PC-9 (cell line): ENCODE results near the gene ASTN2. TPM values are rescaled to one million over a fixed set of nuclear protein-coding genes. Genes with fewer than 3 reads are reported as not detected.

ENCODE experiments used
- BruUV-seq: library from RNA; stranded (reverse); fragments of 400-500 nt; replicated peaks from 2 replicates; lab custom pipeline; 2021; lab: Mats Ljungman, UMichigan
- CTCF ChIA-PET: fragments of 300-600 bp; sonication (Branson Sonifier 250); formaldehyde crosslinking; loops from one replicate; lab custom pipeline; 2022; ENCODE audit warnings: antibody characterized with exemption; lab: Charles Lee
- POLR2A ChIA-PET: fragments of 300-600 bp; sonication (Branson Sonifier 250); formaldehyde crosslinking; loops from one replicate; lab custom pipeline; 2022; ENCODE audit warnings: antibody characterized with exemption; ENCODE audit not compliant: unreplicated experiment; lab: Charles Lee
- DNase-seq, 2 experiments: peaks; one replicate each; pipeline versions ENCODE4 v3.0.0 to v3.0.0-alpha.2; 2015 to 2022; ENCODE audit warnings: mixed read lengths in 1 of 2
- H2AFZ ChIP-seq: fragments of 200-600 bp; sonication (generic); 2 replicates; pipeline ENCODE4 v1.8.1; 2017; ENCODE audit warnings: antibody characterized with exemption
- H3F3A ChIP-seq: fragments of 200-600 bp; sonication (generic); 2 replicates; pipeline ENCODE4 v1.8.1; 2017; ENCODE audit warnings: antibody characterized with exemption, mild to moderate bottlenecking, low read depth; ENCODE audit not compliant: insufficient read depth
- H3K27ac ChIP-seq: fragments of 200-600 bp; sonication (generic); 2 replicates; pipeline ENCODE4 v1.6.1; 2016; ENCODE audit warnings: mixed run types
- H3K27me3 ChIP-seq: fragments of 200-600 bp; sonication (generic); 2 replicates; pipeline ENCODE4 v1.6.1; 2016; ENCODE audit warnings: low read depth, mixed run types; ENCODE audit not compliant: insufficient read depth
- H3K36me3 ChIP-seq: fragments of 200-600 bp; sonication (generic); 2 replicates; pipeline ENCODE4 v1.6.1; 2016; ENCODE audit warnings: low read depth, mixed run types
- H3K4me1 ChIP-seq: fragments of 200-600 bp; sonication (generic); replicated peaks from 2 replicates; pipeline ENCODE4 v1.6.1; 2016; ENCODE audit warnings: mixed run types; ENCODE audit not compliant: insufficient read depth
- H3K4me2 ChIP-seq: fragments of 200-600 bp; sonication (generic); 2 replicates; pipeline ENCODE4 v1.6.1; 2017; ENCODE audit warnings: mixed run types
- H3K4me3 ChIP-seq: fragments of 200-600 bp; sonication (generic); 2 replicates; pipeline ENCODE4 v1.6.1; 2016; ENCODE audit warnings: mixed run types
- H3K79me2 ChIP-seq: fragments of 200-600 bp; sonication (generic); 2 replicates; pipeline ENCODE4 v1.6.1; 2017; ENCODE audit warnings: low read depth, mixed run types
- H3K9me2 ChIP-seq: fragments of 200-600 bp; sonication (generic); 2 replicates; pipeline ENCODE4 v1.8.1; 2017; ENCODE audit warnings: mild to moderate bottlenecking; ENCODE audit not compliant: insufficient read depth
- H3K9me3 ChIP-seq: fragments of 200-600 bp; sonication (generic); 2 replicates; pipeline ENCODE4 v1.8.1; 2016; ENCODE audit warnings: low read depth; ENCODE audit not compliant: insufficient read depth
- H4K20me1 ChIP-seq: fragments of 200-600 bp; sonication (generic); 2 replicates; pipeline ENCODE4 v1.8.1; 2017; ENCODE audit not compliant: insufficient read depth
- EZH2 ChIP-seq: fragments of 200-600 bp; sonication (generic); IDR thresholded peaks from 2 replicates; pipeline ENCODE4 v1.8.0; 2017; ENCODE audit warnings: antibody characterized with exemption, low read depth
- intact Hi-C: fragments of 100-400 bp; cut with micrococcal nuclease; formaldehyde crosslinking; loops from one replicate; pipeline ENCODE4 v1.10.0; 2022; ENCODE audit not compliant: unreplicated experiment
- total RNA-seq: library from RNA; stranded (reverse); gene quantifications from 2 replicates; pipeline ENCODE4 v1.2.3, GENCODE V29; 2021
- TF ChIP-seq, protein P1 (sequence below): fragments of 200-600 bp; sonication (generic); conservative IDR thresholded peaks from 2 replicates; pipeline ENCODE4 v1.6.1; 2017; ENCODE audit warnings: mixed run types, antibody characterized with exemption, mild to moderate bottlenecking, moderate library complexity

ASTN2 gene
- total RNA-seq, 1 experiment from 2014 or later = 6.2 TPM

GRCh38 chr9:116683535-116683934 lies 731.3 kb downstream of the ASTN2 start:
- intact Hi-C loops = no loop called here
- no peak overlapping the region for H3K4me2 ChIP-seq
- H3K79me2 ChIP-seq = peaks cover 11% of the 10 kb centered on the region
- no peaks in the 10 kb centered on the region for H3K9me2 ChIP-seq
- no peak overlapping the region for H3K4me3 ChIP-seq
- ChIA-PET CTCF (no interaction called here), POLR2A (no interaction called here)
- no peaks in the 10 kb centered on the region for H3K27me3 ChIP-seq
- H2AFZ ChIP-seq = no peak overlapping the region
- no peak for DNase-seq
- H3K4me1 ChIP-seq = peaks cover 19% of the 10 kb centered on the region
- H3F3A ChIP-seq = no peaks in the 10 kb centered on the region; the same call in 1 of the 2 replicates
- no peaks in the 10 kb centered on the region for H4K20me1 ChIP-seq
- H3K9me3 ChIP-seq = no peaks in the 10 kb centered on the region
- BruUV-seq = no TSS peak
- no peaks in the 10 kb centered on the region for H3K36me3 ChIP-seq
- H3K27ac ChIP-seq = no peak overlapping the region
- TF ChIP-seq, protein P1, sequence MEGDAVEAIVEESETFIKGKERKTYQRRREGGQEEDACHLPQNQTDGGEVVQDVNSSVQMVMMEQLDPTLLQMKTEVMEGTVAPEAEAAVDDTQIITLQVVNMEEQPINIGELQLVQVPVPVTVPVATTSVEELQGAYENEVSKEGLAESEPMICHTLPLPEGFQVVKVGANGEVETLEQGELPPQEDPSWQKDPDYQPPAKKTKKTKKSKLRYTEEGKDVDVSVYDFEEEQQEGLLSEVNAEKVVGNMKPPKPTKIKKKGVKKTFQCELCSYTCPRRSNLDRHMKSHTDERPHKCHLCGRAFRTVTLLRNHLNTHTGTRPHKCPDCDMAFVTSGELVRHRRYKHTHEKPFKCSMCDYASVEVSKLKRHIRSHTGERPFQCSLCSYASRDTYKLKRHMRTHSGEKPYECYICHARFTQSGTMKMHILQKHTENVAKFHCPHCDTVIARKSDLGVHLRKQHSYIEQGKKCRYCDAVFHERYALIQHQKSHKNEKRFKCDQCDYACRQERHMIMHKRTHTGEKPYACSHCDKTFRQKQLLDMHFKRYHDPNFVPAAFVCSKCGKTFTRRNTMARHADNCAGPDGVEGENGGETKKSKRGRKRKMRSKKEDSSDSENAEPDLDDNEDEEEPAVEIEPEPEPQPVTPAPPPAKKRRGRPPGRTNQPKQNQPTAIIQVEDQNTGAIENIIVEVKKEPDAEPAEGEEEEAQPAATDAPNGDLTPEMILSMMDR = no peak
- no peak for TF ChIP-seq EZH2

DNA sequence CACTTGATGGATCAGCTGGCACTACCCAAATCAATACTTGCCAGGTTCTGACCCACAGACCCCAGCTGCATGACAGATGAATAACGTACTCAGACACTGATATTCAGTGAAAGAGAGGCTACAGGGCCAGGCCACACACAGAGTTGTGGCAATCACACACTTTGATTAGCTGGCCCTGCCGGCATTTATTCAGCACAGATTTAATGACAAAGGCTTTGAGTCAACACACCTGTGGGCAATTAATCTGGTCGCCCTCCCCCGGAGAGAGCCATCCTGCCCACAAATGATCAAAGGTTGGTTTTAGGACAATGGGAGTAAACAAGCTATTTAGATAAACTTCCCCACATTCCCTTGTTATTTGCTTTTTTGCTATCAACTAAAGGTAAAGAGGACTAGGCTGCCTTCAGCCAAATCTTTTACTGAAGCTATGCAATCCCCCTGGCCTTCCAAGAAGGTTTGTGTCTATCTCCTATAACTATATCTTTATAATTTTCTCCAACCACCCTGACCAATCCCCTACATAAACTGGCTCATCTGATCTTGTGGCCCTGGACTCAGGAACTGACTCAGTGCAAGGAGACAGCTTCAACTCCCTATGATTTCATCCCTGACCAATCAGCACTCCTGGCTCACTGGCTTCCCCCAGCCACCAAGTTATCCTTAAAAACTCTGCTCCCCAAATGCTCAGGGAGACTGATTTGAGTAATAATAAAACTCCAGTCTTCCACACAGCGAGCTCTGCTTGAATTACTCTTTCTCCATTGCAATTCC lies 740.5 kb downstream of the ASTN2 start:
- Histone ChIP-seq H4K20me1 (no peaks in the 10 kb centered on the region), H3K27ac (no peak overlapping the region), H3K79me2 (no peaks in the 10 kb centered on the region), H3K4me3 (no peak overlapping the region), H3K9me2 (no peaks in the 10 kb centered on the region), H3K4me1 (no peaks in the 10 kb centered on the region), H3F3A (no peaks in the 10 kb centered on the region), H2AFZ (no peak overlapping the region), H3K36me3 (no peaks in the 10 kb centered on the region), H3K27me3 (no peaks in the 10 kb centered on the region), H3K9me3 (peaks cover 3% of the 10 kb centered on the region; the same call in 1 of the 2 replicates), H3K4me2 (no peak overlapping the region)
- ChIA-PET CTCF (no interaction called here), POLR2A (no interaction called here)
- no TSS peak for BruUV-seq
- no peak for DNase-seq
- intact Hi-C loops = no loop called here
- TF ChIP-seq, protein P1 = no peak
- TF ChIP-seq EZH2 = no peak

GRCh38 chr9:116673375-116673774 lies 741.5 kb downstream of the ASTN2 start:
- Histone ChIP-seq H3F3A (no peaks in the 10 kb centered on the region), H2AFZ (no peak overlapping the region), H3K9me2 (no peaks in the 10 kb centered on the region), H3K4me1 (no peaks in the 10 kb centered on the region), H3K36me3 (no peaks in the 10 kb centered on the region), H3K4me3 (no peak overlapping the region), H3K9me3 (peaks cover 3% of the 10 kb centered on the region; the same call in 1 of the 2 replicates), H3K27ac (no peak overlapping the region), H3K27me3 (no peaks in the 10 kb centered on the region), H3K79me2 (no peaks in the 10 kb centered on the region), H4K20me1 (no peaks in the 10 kb centered on the region), H3K4me2 (no peak overlapping the region)
- ChIA-PET POLR2A (no interaction called here), CTCF (no interaction called here)
- intact Hi-C loops = no loop called here
- TF ChIP-seq, protein P1 = no peak
- no peak for TF ChIP-seq EZH2
- BruUV-seq = no TSS peak
- no peak for DNase-seq
